HepG2 (cell line): ENCODE measurements around the gene PRRC2A. TPM values are rescaled to one million over a fixed set of nuclear protein-coding genes. Genes with fewer than 3 reads are reported as not detected.

ENCODE experiments used
- ARHGAP35 ChIP-seq: sonication (generic); formaldehyde crosslinking; IDR thresholded peaks from 2 replicates; pipeline ENCODE4 v1.9.0; 2022; ENCODE audit warnings: mild to moderate bottlenecking, inconsistent platforms, moderate library complexity, missing genetic modification reagents, borderline replicate concordance
- ARNT2 ChIP-seq: sonication (generic); formaldehyde crosslinking; IDR thresholded peaks from 2 replicates; pipeline ENCODE4 v1.8.0; 2022; ENCODE audit warnings: mild to moderate bottlenecking, low read depth, missing genetic modification reagents, moderate library complexity
- BRD4 ChIP-seq: sonication (generic); formaldehyde crosslinking; IDR thresholded peaks from 2 replicates; pipeline ENCODE4 v1.4.0; 2020; ENCODE audit warnings: missing genetic modification reagents
- FOXA3 ChIP-seq: IDR thresholded peaks from 2 replicates; pipeline ENCODE4 v1.6.1; 2016; ENCODE audit warnings: missing genetic modification reagents, missing compliant biosample characterization
- POLR2A ChIP-seq, 2 experiments: IDR thresholded peaks; 2 replicates each; pipeline ENCODE4 v1.6.1; 2011; ENCODE audit warnings: low read depth in 2 of 2, low read length in 2 of 2, mild to moderate bottlenecking in 1 of 2, moderate library complexity in 1 of 2; ENCODE audit not compliant: insufficient read depth in 1 of 2
- REL ChIP-seq: sonication (generic); formaldehyde crosslinking; conservative IDR thresholded peaks from 2 replicates; pipeline ENCODE4 v1.8.0; 2022; ENCODE audit warnings: mild to moderate bottlenecking, missing genetic modification reagents, moderate library complexity
- RFXAP ChIP-seq: sonication (generic); formaldehyde crosslinking; IDR thresholded peaks from 2 replicates; pipeline ENCODE4 v1.4.0; 2020; ENCODE audit warnings: missing genetic modification reagents, borderline replicate concordance
- SOX5 ChIP-seq: IDR thresholded peaks from 2 replicates; pipeline ENCODE4 v1.6.1; 2016; ENCODE audit warnings: borderline replicate concordance
- STAG1 ChIP-seq: sonication (generic); formaldehyde crosslinking; IDR thresholded peaks from 2 replicates; pipeline ENCODE4 v1.4.0; 2020; ENCODE audit warnings: missing genetic modification reagents
- polyA plus RNA-seq, 8 experiments: library from polyadenylated mRNA; depleted of rRNA in 3 of 8; stranded (reverse) in 7 of 8; unstranded in 1 of 8; fragments of >200 nt; fragmentation: Illumina TruSeq in 4 of 8; extraction: Trizol in 4 of 8; gene quantifications; 2 replicates each; pipeline versions ENCODE4 v1.2.1 to v1.2.3, GENCODE V29; 2011 to 2016; ENCODE audit warnings: low read depth in 4 of 8, missing spikeins in 1 of 8, mixed read lengths in 1 of 8; ENCODE audit not compliant: insufficient read depth in 1 of 8
- total RNA-seq, 5 experiments: library from RNA; depleted of rRNA; stranded (reverse); fragments of >200 nt; fragmentation: Illumina TruSeq; extraction: Trizol; gene quantifications; 2 replicates each; pipeline ENCODE4 v1.2.3, GENCODE V29; 2016; ENCODE audit warnings: low read depth in 1 of 5
- TF ChIP-seq, protein P1 (sequence below): sonication (generic); formaldehyde crosslinking; IDR thresholded peaks from 2 replicates; pipeline ENCODE4 v1.4.0; 2020; ENCODE audit warnings: missing genetic modification reagents
- TF ChIP-seq, protein P2 (sequence below): IDR thresholded peaks from 2 replicates; pipeline ENCODE4 v1.6.1; 2016; ENCODE audit warnings: mild to moderate bottlenecking
- TF ChIP-seq, protein P3 (sequence below): IDR thresholded peaks from 2 replicates; pipeline ENCODE4 v1.6.1; 2012; ENCODE audit warnings: low read depth, low read length, improper control_type of control experiment

Gene PRRC2A
- total and polyA plus RNA-seq, 2 of the 13 experiments (the other 11 are each of a cell fraction or from before 2014, with no cell fraction given): 38.9 to 47.4 TPM

DNA sequence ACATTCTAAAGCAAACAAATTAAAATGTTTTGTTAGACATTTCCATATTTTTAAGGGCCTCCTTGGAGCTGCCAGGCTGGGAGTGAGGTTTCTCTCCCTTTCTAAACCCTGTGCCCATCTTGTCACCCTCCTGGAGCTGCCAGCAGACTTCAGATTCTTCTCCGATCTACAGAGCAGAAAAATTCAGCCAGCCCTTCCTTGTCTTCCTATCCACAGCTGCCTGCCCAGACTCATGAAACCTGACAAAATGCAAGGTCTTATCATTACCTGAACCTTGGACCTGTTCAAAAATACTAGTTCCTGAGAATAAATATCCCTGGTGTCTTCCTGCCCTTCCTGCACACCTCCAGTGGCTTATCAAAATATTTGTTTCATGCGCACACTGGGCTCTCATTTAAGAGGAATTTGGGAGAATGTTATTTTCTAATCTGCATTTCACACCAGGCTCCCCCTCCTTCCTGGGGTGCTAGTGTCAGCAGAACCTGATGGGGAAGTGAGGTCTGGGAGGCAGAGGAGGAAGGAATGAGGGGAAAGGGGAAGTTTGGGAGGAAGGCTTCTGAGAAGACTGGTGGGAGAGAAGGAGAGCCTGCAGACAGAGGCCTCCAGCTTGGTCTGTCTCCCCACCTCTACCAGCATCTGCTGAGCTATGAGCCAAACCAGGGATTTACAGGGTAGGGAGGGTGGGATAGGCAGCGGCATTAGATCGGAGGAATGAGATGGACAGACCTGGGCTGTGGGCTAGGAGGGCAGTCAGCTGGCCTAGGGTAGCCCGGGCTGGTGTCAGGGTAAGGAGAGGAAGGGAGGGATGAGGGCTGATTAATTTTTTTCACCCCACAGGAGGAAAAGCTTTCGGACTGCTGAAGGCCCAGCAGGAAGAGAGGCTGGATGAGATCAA lies 5.6 kb upstream of the PRRC2A start, which contains the start of gene AIF1 (continued):
- TF ChIP-seq, protein P1, sequence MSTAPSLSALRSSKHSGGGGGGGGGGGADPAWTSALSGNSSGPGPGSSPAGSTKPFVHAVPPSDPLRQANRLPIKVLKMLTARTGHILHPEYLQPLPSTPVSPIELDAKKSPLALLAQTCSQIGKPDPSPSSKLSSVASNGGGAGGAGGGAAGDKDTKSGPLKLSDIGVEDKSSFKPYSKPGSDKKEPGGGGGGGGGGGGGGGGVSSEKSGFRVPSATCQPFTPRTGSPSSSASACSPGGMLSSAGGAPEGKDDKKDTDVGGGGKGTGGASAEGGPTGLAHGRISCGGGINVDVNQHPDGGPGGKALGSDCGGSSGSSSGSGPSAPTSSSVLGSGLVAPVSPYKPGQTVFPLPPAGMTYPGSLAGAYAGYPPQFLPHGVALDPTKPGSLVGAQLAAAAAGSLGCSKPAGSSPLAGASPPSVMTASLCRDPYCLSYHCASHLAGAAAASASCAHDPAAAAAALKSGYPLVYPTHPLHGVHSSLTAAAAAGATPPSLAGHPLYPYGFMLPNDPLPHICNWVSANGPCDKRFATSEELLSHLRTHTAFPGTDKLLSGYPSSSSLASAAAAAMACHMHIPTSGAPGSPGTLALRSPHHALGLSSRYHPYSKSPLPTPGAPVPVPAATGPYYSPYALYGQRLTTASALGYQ (CRISPR knock-in tag): 0 out of 2 replicates have a peak, but pooled peaks have one; percentile 37
- TF ChIP-seq RFXAP (CRISPR knock-in tag): 0 out of 2 replicates have a peak, but pooled peaks have one; percentile 43
- TF ChIP-seq ARHGAP35 (CRISPR knock-in tag): no peak
- 0 out of 2 replicates have a peak, but pooled peaks have one; percentile 20 for TF ChIP-seq BRD4 (CRISPR knock-in tag)
- TF ChIP-seq POLR2A (IDR thresholded peaks at IDR 0.05; ENCODE audit: insufficient read depth in 1 of 2, low read depth in 2 of 2, low read length in 2 of 2): peak in 1 of 2 experiments; percentile 27; a peak in 1 of 4 replicates
- 0 out of 2 replicates have a peak, but pooled peaks have one; percentile 13 for TF ChIP-seq ARNT2 (CRISPR knock-in tag)
- TF ChIP-seq STAG1 (CRISPR knock-in tag): 0 out of 2 replicates have a peak, but pooled peaks have one; percentile 4
- no peak for TF ChIP-seq REL (CRISPR knock-in tag)
- peak; percentile 49 for TF ChIP-seq FOXA3
- TF ChIP-seq SOX5 (CRISPR knock-in tag): no peak
- TF ChIP-seq, protein P2, sequence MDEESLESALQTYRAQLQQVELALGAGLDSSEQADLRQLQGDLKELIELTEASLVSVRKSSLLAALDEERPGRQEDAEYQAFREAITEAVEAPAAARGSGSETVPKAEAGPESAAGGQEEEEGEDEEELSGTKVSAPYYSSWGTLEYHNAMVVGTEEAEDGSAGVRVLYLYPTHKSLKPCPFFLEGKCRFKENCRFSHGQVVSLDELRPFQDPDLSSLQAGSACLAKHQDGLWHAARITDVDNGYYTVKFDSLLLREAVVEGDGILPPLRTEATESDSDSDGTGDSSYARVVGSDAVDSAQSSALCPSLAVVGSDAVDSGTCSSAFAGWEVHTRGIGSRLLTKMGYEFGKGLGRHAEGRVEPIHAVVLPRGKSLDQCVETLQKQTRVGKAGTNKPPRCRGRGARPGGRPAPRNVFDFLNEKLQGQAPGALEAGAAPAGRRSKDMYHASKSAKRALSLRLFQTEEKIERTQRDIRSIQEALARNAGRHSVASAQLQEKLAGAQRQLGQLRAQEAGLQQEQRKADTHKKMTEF (CRISPR knock-in tag): peak; percentile 21; the same call in 1 of the 2 replicates
- TF ChIP-seq, protein P3, sequence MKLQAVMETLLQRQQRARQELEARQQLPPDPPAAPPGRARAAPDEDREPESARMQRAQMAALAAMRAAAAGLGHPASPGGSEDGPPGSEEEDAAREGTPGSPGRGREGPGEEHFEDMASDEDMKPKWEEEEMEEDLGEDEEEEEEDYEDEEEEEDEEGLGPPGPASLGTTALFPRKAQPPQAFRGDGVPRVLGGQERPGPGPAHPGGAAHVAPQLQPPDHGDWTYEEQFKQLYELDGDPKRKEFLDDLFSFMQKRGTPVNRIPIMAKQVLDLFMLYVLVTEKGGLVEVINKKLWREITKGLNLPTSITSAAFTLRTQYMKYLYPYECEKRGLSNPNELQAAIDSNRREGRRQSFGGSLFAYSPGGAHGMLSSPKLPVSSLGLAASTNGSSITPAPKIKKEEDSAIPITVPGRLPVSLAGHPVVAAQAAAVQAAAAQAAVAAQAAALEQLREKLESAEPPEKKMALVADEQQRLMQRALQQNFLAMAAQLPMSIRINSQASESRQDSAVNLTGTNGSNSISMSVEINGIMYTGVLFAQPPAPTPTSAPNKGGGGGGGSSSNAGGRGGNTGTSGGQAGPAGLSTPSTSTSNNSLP: 0 out of 2 replicates have a peak, but pooled peaks have one; percentile 28
